ENCODE results near the gene CYB561D2.

GRCh38 chr3:50350527-50351322 lies at the start of gene CYB561D2, which contains the start of gene NPRL2:
- TF ChIP-seq, protein P1, sequence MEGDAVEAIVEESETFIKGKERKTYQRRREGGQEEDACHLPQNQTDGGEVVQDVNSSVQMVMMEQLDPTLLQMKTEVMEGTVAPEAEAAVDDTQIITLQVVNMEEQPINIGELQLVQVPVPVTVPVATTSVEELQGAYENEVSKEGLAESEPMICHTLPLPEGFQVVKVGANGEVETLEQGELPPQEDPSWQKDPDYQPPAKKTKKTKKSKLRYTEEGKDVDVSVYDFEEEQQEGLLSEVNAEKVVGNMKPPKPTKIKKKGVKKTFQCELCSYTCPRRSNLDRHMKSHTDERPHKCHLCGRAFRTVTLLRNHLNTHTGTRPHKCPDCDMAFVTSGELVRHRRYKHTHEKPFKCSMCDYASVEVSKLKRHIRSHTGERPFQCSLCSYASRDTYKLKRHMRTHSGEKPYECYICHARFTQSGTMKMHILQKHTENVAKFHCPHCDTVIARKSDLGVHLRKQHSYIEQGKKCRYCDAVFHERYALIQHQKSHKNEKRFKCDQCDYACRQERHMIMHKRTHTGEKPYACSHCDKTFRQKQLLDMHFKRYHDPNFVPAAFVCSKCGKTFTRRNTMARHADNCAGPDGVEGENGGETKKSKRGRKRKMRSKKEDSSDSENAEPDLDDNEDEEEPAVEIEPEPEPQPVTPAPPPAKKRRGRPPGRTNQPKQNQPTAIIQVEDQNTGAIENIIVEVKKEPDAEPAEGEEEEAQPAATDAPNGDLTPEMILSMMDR (IDR thresholded peaks at IDR 0.05; ENCODE audit: insufficient read depth, low read length, poor library complexity, severe bottlenecking) = no peak
- TF ChIP-seq EZH2phosphoT487 (conservative IDR thresholded peaks at IDR 0.05; ENCODE audit: low read length) = no peak

All from SU-DHL-6 (cell line).